ENCODE results near the gene BORCS8. TPM values are rescaled to one million over a fixed set of nuclear protein-coding genes. Genes with fewer than 3 reads are reported as not detected.

BORCS8 gene
- total and polyA plus RNA-seq, 2 of the 13 experiments (the other 11 are each of a cell fraction or from before 2014, with no cell fraction given) = 9.6 to 13.3 TPM

GRCh38 chr19:19203012-19203856 is 11.3 kb upstream of the BORCS8 start, which contains the start of gene NR2C2AP (continued):
- TF ChIP-seq ZBTB44 (CRISPR knock-in tag; IDR thresholded peaks at IDR 0.05) (no peak), JUND (CRISPR knock-in tag; IDR thresholded peaks at IDR 0.05) (no peak), ZNF34 (CRISPR knock-in tag; IDR thresholded peaks at IDR 0.05; ENCODE audit: borderline replicate concordance) (no peak), ZNF703 (CRISPR knock-in tag; IDR thresholded peaks at IDR 0.05; ENCODE audit: borderline replicate concordance) (no peak), ZNF841 (CRISPR knock-in tag; IDR thresholded peaks at IDR 0.05; ENCODE audit: borderline replicate concordance) (no peak), AKNA (CRISPR knock-in tag; IDR thresholded peaks at IDR 0.05; ENCODE audit: borderline replicate concordance) (no peak), AGO1 (IDR thresholded peaks at IDR 0.05; ENCODE audit: low read depth, low read length, poor library complexity, severe bottlenecking) (peak; percentile 73), SATB2 (CRISPR knock-in tag; IDR thresholded peaks at IDR 0.05) (no peak), SOX13 (IDR thresholded peaks at IDR 0.05) (no peak), SOX13 (CRISPR knock-in tag; conservative IDR thresholded peaks at IDR 0.05 in 1 of 2, IDR thresholded peaks at IDR 0.05 in 1 of 2) (no peak), HDAC1 (CRISPR knock-in tag; IDR thresholded peaks at IDR 0.05) (peak; percentile 71), ZNF234 (CRISPR knock-in tag; conservative IDR thresholded peaks at IDR 0.05) (no peak), ZNF280B (CRISPR knock-in tag; IDR thresholded peaks at IDR 0.05; ENCODE audit: borderline replicate concordance) (no peak), ZBED4 (CRISPR knock-in tag; IDR thresholded peaks at IDR 0.05; ENCODE audit: borderline replicate concordance) (no peak), ZNF768 (CRISPR knock-in tag; IDR thresholded peaks at IDR 0.05) (no peak), RAD21 (CRISPR knock-in tag; IDR thresholded peaks at IDR 0.05) (no peak), SOX5 (CRISPR knock-in tag; IDR thresholded peaks at IDR 0.05; ENCODE audit: borderline replicate concordance) (no peak)
